Fibroblast of pulmonary artery (primary cell): ENCODE data around the gene YAF2.

ENCODE experiments used
- DNase-seq: peaks from one replicate; pipeline ENCODE4 v3.0.0-alpha.2; 2010; ENCODE audit warnings: low read depth
- H3K4me3 ChIP-seq: replicated peaks from 2 replicates; pipeline ENCODE4 v1.5.1; 2011; ENCODE audit warnings: low read depth, mild to moderate bottlenecking, control low read depth, low read length, moderate library complexity
- CTCF ChIP-seq: IDR thresholded peaks from 2 replicates; pipeline ENCODE4 v1.5.1; 2011; ENCODE audit warnings: mild to moderate bottlenecking, control low read depth, low read length, inconsistent platforms; ENCODE audit errors: missing control alignments

YAF2 gene

GRCh38 chr12:42270596-42270995 is 32.5 kb upstream of the YAF2 start:
- DNase-seq = no peak
- no peak overlapping the region for H3K4me3 ChIP-seq
- TF ChIP-seq CTCF = no peak

- TF ChIP-seq CTCF = no peak
- DNase-seq = no peak
Measured at GRCh38 chr12:42267413-42268190, 29.6 kb upstream of the YAF2 start.

GRCh38 chr12:42266579-42267230 is 28.7 kb upstream of the YAF2 start:
- DNase-seq = no peak
- no peak for TF ChIP-seq CTCF
- no peak overlapping the region for H3K4me3 ChIP-seq

More at GRCh38 chr12:42267413-42268190, 29.6 kb upstream of the YAF2 start:
- H3K4me3 ChIP-seq = no peak overlapping the region

DNA sequence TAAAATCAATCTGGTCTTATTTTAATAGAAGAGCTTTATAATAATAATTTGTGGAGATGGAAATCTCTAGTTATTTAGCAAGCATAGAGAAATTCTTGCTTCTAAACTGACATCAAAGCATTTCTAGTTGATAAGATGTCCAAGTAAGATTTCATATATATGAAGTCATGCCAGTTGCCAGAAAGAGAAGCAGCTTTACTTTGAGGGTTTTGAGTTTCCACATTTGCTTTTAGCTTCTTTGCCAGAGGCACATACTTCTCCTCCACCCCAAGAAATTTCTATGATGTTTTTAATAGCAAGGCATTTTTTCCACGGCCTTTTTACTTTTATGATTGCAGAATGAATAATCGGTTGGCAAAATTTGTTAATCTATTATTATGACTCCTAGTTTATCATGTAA is 24.2 kb upstream of the YAF2 start:
- no peak for DNase-seq
- no peak overlapping the region for H3K4me3 ChIP-seq
- no peak for TF ChIP-seq CTCF

- TF ChIP-seq CTCF = no peak
- DNase-seq = no peak
- no peak overlapping the region for H3K4me3 ChIP-seq
Measured at GRCh38 chr12:42261708-42262107, 23.7 kb upstream of the YAF2 start.

DNA sequence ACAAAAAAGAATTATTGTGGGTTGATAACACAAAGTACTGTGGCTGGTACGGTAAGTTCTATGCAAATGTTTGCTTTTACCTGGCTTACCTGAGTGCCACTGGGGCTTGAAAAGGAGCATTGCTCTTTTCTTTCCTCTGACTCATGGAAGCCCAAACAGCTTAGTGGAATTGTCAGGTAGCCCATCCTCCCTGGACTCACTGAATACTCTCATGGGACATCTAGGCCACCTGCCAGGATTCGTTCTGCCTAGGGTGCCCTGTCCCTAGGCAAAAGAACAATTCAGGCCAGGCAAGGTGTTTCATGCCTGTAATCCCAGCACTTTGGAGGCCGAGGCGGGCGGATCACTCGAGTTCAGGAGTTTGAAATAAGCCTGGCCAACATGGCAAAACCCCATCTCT is 22.5 kb upstream of the YAF2 start:
- DNase-seq = no peak
- H3K4me3 ChIP-seq = no peak overlapping the region
- no peak for TF ChIP-seq CTCF

DNA sequence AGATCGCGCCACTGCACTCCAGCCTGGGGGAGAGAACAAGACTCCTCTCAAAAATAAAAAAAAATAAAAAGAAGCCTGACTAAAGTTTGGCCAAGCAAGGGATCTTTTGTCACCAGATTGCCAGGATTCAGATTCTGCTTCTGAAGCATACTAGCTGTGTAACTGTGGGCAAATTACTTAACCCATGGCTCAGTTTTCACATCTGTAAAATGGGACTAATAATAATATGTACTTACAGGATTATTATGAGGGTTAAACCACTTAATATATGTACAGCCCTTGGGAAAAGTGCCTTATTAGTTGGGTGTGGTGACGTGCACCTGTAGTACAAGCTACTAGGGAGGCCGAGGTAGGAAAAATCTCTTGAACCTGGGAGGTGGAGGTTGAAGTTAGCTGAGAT is 21.7 kb upstream of the YAF2 start:
- TF ChIP-seq CTCF = no peak
- H3K4me3 ChIP-seq = no peak overlapping the region
- no peak for DNase-seq
